ENCODE results near the gene MMP20.

The MMP20 gene

DNA sequence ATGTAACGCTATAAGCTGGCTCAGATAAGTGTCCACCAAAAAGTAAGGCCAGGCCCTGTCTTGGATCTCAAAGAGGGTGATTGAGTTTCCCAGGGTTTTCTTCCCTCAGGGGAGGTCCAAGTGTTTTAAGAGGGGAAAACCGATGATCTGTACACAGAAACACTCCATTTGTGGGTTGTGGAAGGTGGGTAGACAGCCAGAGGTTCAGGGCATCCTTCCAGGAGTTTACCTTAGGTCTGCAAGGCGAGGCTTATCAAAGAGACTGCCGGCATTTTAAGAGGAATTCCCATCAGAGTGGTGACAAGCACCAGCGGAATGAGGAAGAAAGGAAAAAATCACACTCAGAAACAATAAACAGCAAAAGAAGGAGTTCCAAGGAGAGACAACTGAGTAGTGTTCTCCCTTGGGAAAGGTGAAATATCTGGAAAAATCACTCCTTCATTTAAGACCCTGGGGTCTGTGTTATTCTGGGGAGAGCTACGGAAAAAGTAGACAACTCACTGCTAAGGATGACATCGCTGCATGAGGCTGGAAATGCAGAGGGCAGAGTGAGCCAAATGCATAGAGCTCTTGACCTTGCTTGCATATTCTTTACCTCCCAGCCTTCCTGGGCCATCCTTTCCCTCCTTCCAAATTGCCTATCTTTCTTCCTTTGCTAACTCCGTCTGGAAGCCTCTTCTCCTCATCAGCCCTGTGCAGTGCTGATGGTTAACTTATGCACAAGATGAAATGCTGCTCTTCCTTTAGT, 72.5 kb downstream of the MMP20 start:
- DNase-seq: no peak

- no peak for DNase-seq
These were observed 73.1 kb downstream of the MMP20 start for GRCh38 chr11:102552020-102552419.

- no peak for DNase-seq
These were observed 73.9 kb downstream of the MMP20 start for GRCh38 chr11:102551169-102551781.

DNA sequence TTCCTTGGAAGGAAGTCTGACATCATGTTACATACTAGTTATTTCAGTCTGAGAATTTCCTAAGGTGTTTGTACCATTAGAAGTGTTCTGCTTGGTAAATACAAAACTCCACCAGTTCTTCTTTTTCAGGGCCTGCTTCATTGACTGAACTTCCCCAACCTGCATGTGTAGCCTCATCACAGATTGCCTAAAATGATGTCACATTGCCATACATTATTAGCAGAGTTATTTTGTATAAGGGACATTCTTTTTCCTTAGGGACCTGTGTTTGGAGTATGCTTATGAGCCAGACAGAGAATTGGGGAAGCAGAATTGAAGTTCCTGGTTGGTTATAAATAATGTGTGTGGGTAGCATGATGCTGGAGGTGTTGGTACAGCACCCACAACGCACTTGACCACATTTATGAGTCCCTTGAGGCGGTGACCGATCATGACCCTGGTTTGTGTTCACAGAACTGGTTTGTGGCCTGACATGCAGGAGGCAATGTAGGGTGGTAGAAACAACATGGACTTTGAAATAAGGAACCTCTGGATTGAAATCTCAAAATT, 78.1 kb downstream of the MMP20 start:
- DNase-seq: no peak

- no peak for DNase-seq
These were observed 78.7 kb downstream of the MMP20 start for GRCh38 chr11:102546427-102546826.

GRCh38 chr11:102545701-102546100, 79.4 kb downstream of the MMP20 start:
- no peak for DNase-seq

- no peak for DNase-seq
These were observed 80.5 kb downstream of the MMP20 start for GRCh38 chr11:102544594-102544993.

GRCh38 chr11:102539567-102539966, 85.6 kb downstream of the MMP20 start:
- no peak for DNase-seq

DNA sequence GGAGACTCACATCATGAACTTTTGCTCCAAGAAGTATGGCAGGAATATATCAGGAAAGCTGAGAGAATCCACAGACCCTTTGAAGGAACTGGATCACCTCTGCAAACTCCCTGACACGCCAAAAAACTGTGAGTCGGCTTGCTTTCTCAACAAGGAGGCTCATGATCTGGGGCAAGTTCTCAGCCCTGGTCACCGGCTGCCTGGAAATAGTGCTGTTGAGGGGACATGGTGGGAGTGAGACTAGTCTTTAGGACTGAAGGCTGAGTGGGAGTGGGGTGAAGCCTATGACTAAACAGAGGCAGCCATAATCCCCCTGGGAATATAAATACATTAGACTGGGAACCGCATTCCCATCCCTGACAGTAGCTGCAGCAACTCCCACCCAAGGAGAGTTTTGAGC, 86.2 kb downstream of the MMP20 start:
- DNase-seq: no peak

- no peak for DNase-seq
These were observed 90.8 kb downstream of the MMP20 start for GRCh38 chr11:102534261-102534872.

DNA sequence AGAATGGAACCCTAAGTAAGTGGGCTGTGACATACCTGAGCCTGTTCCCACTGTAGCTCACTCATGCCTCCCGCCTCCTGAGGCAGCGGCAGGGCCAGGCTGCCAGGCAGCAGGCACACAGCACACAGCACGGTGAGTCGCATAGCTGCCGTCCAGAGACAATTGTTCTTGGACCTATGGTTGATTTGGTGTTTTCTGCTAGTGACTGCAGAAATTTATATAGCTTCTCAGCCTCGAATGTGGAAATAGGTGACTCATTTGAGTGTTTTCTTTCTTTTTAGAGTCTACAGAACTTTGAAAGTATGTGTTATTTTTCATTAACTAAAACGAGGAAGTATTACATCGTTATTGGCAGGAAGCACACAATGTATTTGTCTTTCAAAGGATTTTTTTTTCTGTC, 94.6 kb downstream of the MMP20 start, which contains the start of gene MMP7:
TSS of gene MMP7 (minus strand) at position 190 of the 400 bp plus-strand sequence. CDS start at position 143, 47 bp downstream.
- no peak for DNase-seq

DNA sequence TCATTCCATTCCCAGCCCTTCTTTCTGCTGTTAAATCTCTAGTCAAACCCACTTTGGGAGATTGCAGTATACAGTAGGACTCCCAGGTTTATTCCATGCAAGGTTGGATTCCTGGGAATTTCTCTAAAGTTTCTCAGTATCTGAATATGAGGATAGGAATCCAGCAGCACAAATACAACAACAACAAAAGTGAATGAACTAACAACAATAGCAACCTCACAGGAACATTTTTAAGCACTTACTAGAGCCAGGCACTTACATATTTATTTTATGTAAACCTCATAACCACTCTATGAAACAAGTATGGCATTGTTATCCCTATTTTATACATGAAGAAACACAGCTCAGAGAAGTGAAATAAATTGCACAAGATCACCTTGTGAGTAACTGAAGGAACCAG, 96.5 kb downstream of the MMP20 start:
- DNase-seq: no peak

- DNase-seq: no peak
These were observed 97.4 kb downstream of the MMP20 start for GRCh38 chr11:102527684-102528083.

GRCh38 chr11:102527041-102527440, 98.1 kb downstream of the MMP20 start:
- no peak for DNase-seq

Measured in stimulated activated CD4-positive, alpha-beta T cell treated with anti-CD3 and anti-CD28 coated beads, Interleukin-4, amount 100 ng/mL, for 24 hours (primary cell).